Panc1 (cell line): Measurements from ENCODE around the gene CCDC18. TPM values are rescaled to one million over a fixed set of nuclear protein-coding genes. Genes with fewer than 3 reads are reported as not detected.
"Not testable (repeated sequence)": the region's sequence is repeated elsewhere in the genome, so short reads cannot be mapped to it uniquely, and the experiment has no call there.

Source experiments
- ATAC-seq: fragments of 200-7000 bp; cut with Tn5 transposase; 2 replicates; pipeline ENCODE4 v1.9.1; 2020; ENCODE audit warnings: mild to moderate bottlenecking, moderate library complexity
- BruUV-seq: library from RNA; stranded (reverse); fragments of 400-500 nt; replicated peaks from 2 replicates; lab custom pipeline; 2021; lab: Mats Ljungman, UMichigan
- CTCF ChIA-PET: fragments of 300-600 bp; sonication (Branson Sonifier 250); formaldehyde crosslinking; loops from one replicate; lab custom pipeline; 2022; ENCODE audit warnings: antibody characterized with exemption; lab: Charles Lee
- POLR2A ChIA-PET: fragments of 300-600 bp; sonication (Branson Sonifier 250); formaldehyde crosslinking; loops from one replicate; lab custom pipeline; 2022; ENCODE audit warnings: antibody characterized with exemption; lab: Charles Lee
- DNase-seq: peaks from one replicate; pipeline ENCODE4 v3.0.0-alpha.2; 2010; ENCODE audit warnings: low read depth, low spot score
- H3K27ac ChIP-seq: 2 replicates; pipeline ENCODE4 v1.5.1; 2011; ENCODE audit warnings: mild to moderate bottlenecking, low read length, inconsistent platforms
- H3K27me3 ChIP-seq: fragments of 200-500 bp; sonication (Bioruptor generic); 2 replicates; pipeline ENCODE4 v1.6.0; 2014; ENCODE audit warnings: low read length, inconsistent platforms; ENCODE audit not compliant: control insufficient read depth, insufficient read depth
- H3K36me3 ChIP-seq: fragments of 200-500 bp; sonication (Bioruptor generic); 2 replicates; pipeline ENCODE4 v1.5.1; 2014; ENCODE audit warnings: inconsistent platforms, mild to moderate bottlenecking, low read length, moderate library complexity; ENCODE audit not compliant: control insufficient read depth, insufficient read depth
- H3K4me1 ChIP-seq: 2 replicates; pipeline ENCODE4 v1.5.1; 2011; ENCODE audit warnings: inconsistent platforms, mild to moderate bottlenecking, low read length, moderate library complexity; ENCODE audit not compliant: control insufficient read depth, insufficient read depth
- H3K4me3 ChIP-seq, 2 experiments: 2 replicates each; pipeline ENCODE4 v1.5.1; 2011 to 2012; ENCODE audit warnings: low read depth in 2 of 2, low read length in 2 of 2, mild to moderate bottlenecking in 2 of 2, inconsistent platforms in 1 of 2, moderate library complexity in 1 of 2
- H3K9me3 ChIP-seq: fragments of 200-500 bp; sonication (Bioruptor generic); 2 replicates; pipeline ENCODE4 v1.5.1; 2014; ENCODE audit warnings: low read depth, mild to moderate bottlenecking, inconsistent platforms, low read length, moderate library complexity; ENCODE audit not compliant: control insufficient read depth, insufficient read depth
- CTCF ChIP-seq: fragments of 450-650 bp; IDR thresholded peaks from 2 replicates; pipeline ENCODE4 v1.5.1; 2017; ENCODE audit warnings: mild to moderate bottlenecking
- POLR2AphosphoS5 ChIP-seq: IDR thresholded peaks from 2 replicates; pipeline ENCODE4 v1.6.1; 2012; ENCODE audit warnings: mild to moderate bottlenecking, low read depth, low read length, moderate library complexity
- REST ChIP-seq, 2 experiments: IDR thresholded peaks; 2 replicates each; pipeline ENCODE4 v1.6.1; 2011 to 2012; ENCODE audit warnings: low read depth in 2 of 2, control low read depth in 1 of 2, low read length in 1 of 2, mild to moderate bottlenecking in 1 of 2, moderate library complexity in 1 of 2; ENCODE audit not compliant: insufficient read depth in 1 of 2
- SIN3A ChIP-seq: IDR thresholded peaks from 2 replicates; pipeline ENCODE4 v1.6.1; 2012; ENCODE audit warnings: low read depth, mild to moderate bottlenecking, low read length, moderate library complexity, borderline replicate concordance; ENCODE audit not compliant: insufficient read depth
- TCF7L2 ChIP-seq: IDR thresholded peaks from 2 replicates; pipeline ENCODE4 v1.6.1; 2011; ENCODE audit warnings: mild to moderate bottlenecking, low read depth, low read length, inconsistent platforms
- in situ Hi-C: cut with HindIII; loops from 2 replicates; pipeline ENCODE4 v1.10.0; 2016; ENCODE audit warnings: low sequenced_read_pairs, low pct_unique_long_range_greater_than_20kb
- intact Hi-C: fragments of 100-400 bp; cut with micrococcal nuclease; formaldehyde crosslinking; loops from one replicate; pipeline ENCODE4 v1.10.0; 2022; ENCODE audit not compliant: unreplicated experiment
- total RNA-seq: library from RNA; stranded (reverse); gene quantifications from one replicate; pipeline ENCODE4 v1.2.1, GENCODE V29; 2021; ENCODE audit not compliant: unreplicated experiment

The CCDC18 gene
- total RNA-seq, 1 experiment from 2014 or later: 11.6 TPM

- CTCF ChIA-PET: interaction anchor here (0.6 kb wide), 1 partner anchor 298 kb away, joined by 11 read pairs; no protein-coding TSS in a partner anchor
- ATAC-seq: no peak
Measured at GRCh38 chr1:93164816-93165215, 15.7 kb upstream of the CCDC18 start.

GRCh38 chr1:93165895-93166294 is 14.6 kb upstream of the CCDC18 start:
- ATAC-seq, H3K4me1 ChIP-seq, H3K27me3 ChIP-seq, DNase-seq, H3K9me3 ChIP-seq, POLR2A ChIA-PET, CTCF ChIA-PET, H3K36me3 ChIP-seq, H3K4me3 ChIP-seq, intact Hi-C loops, in situ Hi-C loops, H3K27ac ChIP-seq: not testable (repeated sequence)
- TSS peak; percentile 39 for BruUV-seq

More at GRCh38 chr1:93164816-93165215, 15.7 kb upstream of the CCDC18 start:
- no peaks in the 10 kb centered on the region for H3K27me3 ChIP-seq
- DNase-seq: no peak
- no peaks in the 10 kb centered on the region for H3K4me1 ChIP-seq
- intact Hi-C loops: no loop called here
- no peak for TF ChIP-seq POLR2AphosphoS5
- TF ChIP-seq CTCF: no peak
- TF ChIP-seq REST (IDR thresholded peaks at IDR 0.05; ENCODE audit: insufficient read depth in 1 of 2, low read depth in 2 of 2, low read length in 1 of 2): no peak
- no peak for TF ChIP-seq TCF7L2
- TF ChIP-seq SIN3A: no peak
- in situ Hi-C loops: no loop called here
- POLR2A ChIA-PET: no interaction called here
- no peak overlapping the region for H3K4me3 ChIP-seq
- BruUV-seq: no TSS peak
- no peaks in the 10 kb centered on the region for H3K36me3 ChIP-seq
- H3K9me3 ChIP-seq: 0 out of 2 replicates have a peak, but pooled peaks cover 3% of the 10 kb centered on the region
- H3K27ac ChIP-seq: no peak overlapping the region

GRCh38 chr1:93167006-93167405 is 13.5 kb upstream of the CCDC18 start:
- ChIA-PET POLR2A (no interaction called here), CTCF (no interaction called here)
- Histone ChIP-seq H3K9me3 (0 out of 2 replicates have a peak, but pooled peaks cover 3% of the 10 kb centered on the region), H3K36me3 (no peaks in the 10 kb centered on the region), H3K27me3 (no peaks in the 10 kb centered on the region), H3K4me1 (no peaks in the 10 kb centered on the region), H3K4me3 (no peak overlapping the region), H3K27ac (no peak overlapping the region)
- ATAC-seq (no peak), DNase-seq (no peak)
- in situ Hi-C loops (no loop called here), intact Hi-C loops (no loop called here)
- no peak for TF ChIP-seq REST (IDR thresholded peaks at IDR 0.05; ENCODE audit: insufficient read depth in 1 of 2, low read depth in 2 of 2, low read length in 1 of 2)
- TF ChIP-seq SIN3A: no peak
- no peak for TF ChIP-seq TCF7L2
- TF ChIP-seq POLR2AphosphoS5: no peak
- TF ChIP-seq CTCF: no peak
- no TSS peak for BruUV-seq
